NCI-H748 treated with DMSO at 0.1 percent for 48 hours (cell line): ENCODE results near the gene PRR15.
"Not testable (repeated sequence)": the region's sequence is repeated elsewhere in the genome, so short reads cannot be mapped to it uniquely, and the experiment has no call there.

Experiments used
- DNase-seq: peaks from one replicate; lab custom pipeline; 2025; lab: John Stamatoyannopoulos, UW

The PRR15 gene, protein sequence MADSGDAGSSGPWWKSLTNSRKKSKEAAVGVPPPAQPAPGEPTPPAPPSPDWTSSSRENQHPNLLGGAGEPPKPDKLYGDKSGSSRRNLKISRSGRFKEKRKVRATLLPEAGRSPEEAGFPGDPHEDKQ

DNA sequence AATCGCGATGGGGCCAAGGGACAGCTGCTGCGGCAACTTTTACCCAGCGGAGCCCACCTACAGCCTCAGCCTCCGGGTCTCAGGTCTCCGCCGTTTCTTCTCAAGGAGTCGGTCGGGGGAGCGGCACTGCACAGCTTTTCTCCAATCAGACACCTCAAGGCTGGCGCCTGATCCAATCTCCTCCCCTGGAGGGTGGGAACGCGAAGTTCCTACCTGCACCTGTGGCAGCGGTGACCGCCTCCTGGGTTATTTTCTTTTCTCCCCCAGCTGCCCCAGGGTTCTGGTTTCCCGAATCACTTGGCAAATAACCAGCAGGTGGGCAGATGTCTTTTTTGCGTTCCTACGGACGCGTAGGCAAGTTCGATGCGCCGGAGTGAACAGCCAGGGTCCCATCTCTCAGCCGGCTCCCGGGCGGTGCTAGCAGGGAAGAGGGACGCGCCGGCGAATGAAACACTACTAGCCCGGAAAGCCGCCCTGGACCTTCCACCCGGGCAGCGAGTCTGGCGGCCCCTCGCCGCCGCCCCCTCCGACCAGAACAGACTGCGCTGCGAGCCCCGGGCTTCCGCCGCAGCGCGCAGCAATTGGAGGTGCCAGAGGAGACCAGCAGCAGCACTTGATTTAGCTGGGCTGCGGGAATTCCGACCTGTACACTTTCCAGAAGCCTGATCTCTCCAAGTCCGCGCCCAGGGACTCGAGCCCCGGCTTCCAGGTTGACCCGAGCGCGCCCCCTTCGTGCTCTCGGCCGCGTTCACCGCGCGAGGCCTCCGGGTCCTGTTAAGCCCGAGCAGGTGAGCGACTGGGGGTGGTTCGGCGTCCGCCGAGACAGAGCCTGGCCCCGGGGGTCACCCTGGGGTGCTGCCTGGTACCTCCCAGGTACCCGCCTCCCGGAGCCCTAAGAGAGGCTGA lies at the start of gene PRR15:
Gene PRR15 (plus strand): TSS at position 246 of the 906 bp plus-strand sequence. CDS start 2,495 bp downstream, outside the sequence.
- peak; percentile 84 for DNase-seq

DNA sequence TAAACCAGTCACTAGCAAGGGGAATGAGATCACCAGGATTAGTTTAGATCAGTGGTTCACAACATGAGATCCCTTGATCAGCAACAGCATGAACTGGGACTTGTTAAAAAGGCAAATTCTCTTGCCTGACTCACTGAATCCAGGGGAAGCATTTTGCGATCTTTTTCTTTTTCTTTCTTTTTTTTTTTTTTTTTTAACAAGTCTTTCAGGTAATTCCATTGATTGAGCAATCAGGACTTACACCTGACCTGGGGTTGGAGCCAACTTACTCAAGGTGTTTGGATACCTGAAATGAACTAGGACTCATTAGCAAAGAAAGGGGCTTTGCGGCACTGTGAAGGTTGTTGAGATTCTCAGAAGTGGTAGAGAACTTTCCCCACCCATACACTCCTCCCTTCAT lies 47.1 kb upstream of the PRR15 start:
- no peak for DNase-seq

DNA sequence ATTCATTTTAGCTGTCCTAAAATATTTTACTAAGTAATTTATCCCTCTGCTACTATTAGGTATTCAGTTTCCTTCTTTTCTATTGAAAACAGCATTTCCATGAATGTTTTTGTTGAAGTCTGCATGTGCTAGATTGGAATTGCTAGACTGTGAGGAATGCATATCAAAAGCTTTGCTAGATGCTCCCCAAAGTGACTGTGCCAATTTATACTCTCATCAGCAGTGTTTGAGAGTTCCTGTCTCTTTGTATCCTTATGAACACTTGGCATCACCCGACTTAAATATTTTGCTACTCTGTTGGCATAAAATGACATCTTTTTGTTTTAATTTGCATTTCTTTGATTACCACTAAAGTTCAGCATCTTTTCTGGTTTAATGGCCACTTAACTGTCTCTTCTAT lies 45.0 kb upstream of the PRR15 start:
- DNase-seq, result no peak

DNA sequence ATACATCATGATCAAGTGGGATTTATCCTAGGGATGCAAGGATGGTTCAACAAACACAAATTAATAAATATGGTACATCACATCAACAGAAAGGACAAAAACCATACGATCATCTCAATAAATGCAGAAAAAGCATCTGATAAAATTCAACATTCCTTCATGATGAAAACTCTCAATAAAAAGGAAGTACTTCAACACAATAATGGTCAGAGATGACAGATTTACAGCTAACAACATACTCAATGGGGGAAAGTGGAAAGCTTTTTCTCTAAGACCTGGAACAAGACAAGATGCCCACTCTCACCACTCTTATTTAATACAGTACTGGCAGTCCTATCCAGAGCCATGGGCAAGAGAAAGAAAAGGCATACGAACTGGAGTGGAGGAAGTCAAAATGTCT lies 39.9 kb upstream of the PRR15 start:
- no peak for DNase-seq

DNA sequence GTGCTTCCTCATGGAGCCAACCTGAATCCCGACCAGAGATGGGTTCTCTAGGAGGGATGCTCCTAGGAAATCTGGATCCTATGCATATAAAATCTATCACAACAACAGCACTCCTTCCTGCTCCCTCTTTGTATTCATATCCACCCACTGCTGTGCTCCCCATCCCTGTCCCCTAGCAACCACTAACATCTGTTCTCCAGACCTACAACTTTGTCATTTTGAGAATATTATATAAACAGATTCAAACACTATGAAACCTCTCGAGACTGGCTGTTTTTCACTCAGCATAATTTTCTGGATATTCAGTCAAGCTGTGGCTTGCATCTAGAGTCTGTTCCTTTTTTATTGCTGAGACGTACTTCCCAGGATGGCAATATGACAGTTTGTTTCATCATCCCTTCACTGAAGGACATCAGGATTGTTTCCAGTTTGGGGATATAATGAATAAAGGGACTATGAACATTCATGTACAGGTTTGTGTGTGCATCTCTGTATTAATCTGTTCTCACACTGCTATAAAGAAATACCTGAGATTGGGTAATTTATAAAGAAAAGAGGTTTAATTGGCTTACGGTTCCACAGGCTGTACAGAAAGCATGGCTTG lies 36.0 kb upstream of the PRR15 start:
- no peak for DNase-seq

DNA sequence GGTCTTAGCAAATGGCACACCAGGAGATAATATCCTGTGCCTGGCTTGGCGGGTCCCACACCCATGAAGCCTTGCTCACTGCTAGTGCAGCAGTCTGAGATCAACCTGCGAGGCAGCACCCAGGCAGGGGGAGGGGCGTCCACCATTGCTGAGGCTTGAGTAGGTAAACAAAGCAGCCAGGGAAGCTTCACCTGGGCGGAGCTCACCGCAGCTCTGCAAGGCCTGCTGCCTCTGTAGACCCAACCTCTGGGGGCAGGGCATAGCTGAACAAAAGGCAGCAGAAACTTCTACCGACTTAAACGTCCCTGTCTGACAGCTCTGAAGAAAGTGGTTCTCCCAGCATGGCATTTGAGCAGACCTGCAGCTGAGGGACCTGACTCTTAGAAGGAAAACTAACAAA lies 35.1 kb upstream of the PRR15 start:
- DNase-seq, result not testable (repeated sequence)

DNA sequence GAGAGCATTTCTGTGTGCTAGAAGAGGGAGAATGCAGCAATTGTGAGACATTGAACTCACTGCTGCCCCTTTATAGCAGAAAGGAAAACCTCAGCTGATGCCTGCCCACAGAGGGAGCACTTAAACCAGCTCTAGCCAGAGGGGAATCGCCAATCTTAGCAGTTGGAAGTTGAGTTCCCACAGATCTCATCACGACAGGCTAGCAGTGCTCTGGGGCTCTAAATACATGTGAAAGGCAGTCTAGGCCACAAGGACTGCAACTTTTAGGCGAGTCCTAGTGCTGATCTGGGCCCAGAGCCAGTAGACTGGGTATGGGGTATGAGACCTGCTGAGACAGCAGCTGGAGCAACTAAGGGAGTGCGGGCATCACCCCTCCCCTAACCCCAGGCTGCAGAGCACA lies 25.2 kb upstream of the PRR15 start:
- DNase-seq, result no peak

DNA sequence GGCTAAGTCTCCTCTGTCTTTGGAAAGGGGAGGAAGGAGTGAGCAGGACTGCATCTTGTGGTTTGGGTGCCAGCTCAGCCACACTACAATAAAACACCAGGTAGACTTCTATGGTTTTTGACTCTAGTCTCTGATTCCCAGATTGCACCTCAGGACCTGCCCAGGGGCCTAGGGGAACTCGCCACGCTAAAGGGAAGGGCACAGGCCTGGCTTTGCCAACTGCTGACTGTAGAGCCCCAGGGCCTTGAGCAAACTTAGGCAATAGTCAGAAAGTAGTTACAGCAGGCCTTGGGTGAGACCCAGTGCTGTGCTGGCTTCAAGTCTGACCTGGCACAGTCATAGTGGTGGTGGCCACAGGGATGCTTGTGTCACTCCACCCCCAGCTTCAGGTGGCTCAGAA lies 24.2 kb upstream of the PRR15 start:
- DNase-seq, result no peak

DNA sequence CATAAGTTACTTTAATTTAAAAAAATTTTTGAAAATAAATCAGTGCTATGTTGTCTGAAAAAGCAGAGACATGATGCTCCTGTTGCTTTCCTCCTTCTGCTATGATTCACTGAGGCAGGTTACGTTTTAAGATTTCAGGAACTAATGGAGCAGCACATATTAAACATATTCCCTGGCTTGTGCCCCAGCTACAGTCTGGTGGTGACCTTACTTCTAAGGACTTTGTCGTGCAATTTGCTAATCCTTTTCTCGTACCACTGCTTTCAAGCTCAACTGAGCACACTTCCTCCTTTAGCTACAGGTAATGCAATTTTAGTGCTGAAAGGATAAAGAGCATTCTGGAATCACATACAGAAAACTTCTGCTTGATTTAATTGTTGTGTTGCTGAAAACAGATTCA lies 16.2 kb upstream of the PRR15 start:
- DNase-seq, result no peak

DNA sequence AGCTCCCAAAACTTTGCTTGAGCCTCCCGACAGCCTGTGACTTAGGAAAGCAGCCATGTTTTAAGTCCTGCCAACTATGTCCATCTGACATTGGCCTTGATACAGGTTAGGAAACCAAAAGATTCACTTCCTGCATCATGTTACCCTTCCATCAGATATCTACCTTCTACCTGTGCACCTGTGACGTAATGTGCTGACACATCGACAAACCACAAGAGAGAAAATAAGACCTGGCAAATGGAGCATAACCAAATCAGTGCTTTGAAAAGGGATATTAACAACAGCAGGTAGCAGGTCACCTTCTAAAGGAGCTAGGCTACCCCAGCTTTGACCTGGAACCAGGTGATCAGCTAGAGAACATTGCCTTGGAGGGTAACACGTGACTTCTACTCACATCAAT lies 14.8 kb upstream of the PRR15 start:
- no peak for DNase-seq

DNA sequence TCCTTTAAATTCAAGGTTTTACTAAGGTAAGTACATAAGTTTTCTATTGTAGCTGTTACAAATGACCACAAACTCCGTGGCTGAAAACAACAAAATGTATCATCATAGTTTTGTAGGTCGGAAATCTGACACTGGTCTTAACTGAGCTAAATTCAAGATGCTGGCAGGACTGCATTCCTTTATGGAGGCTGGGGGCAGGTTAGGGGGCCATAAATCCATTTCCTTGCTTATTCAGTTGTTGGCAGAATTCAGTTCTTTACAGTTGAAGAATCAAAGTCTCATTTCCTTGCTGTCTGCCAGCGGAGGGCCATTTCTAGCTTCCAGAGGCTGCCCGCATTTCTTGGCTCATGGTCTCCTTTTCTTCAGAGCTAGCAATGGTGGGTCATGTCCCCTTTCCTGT lies 11.2 kb upstream of the PRR15 start:
- no peak for DNase-seq

DNA sequence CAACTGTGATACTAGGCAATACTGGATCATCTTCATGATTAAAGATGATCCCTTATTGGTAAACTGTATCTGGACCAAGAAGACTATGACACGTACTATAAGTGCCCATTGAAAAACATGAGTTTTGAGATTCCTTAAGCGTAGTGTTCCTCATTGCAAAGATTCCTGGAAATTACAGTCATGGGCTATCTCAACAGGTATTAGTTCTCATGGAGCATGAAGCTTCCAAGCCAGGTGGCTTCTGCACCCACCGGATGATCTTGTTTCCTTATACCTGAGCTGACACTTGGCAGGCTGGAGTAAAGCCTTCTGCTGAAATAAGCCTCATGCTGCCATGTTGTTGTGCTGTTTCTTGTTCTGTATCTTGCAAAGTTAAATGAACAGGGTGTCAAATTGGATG lies 8.6 kb upstream of the PRR15 start:
- no peak for DNase-seq

DNA sequence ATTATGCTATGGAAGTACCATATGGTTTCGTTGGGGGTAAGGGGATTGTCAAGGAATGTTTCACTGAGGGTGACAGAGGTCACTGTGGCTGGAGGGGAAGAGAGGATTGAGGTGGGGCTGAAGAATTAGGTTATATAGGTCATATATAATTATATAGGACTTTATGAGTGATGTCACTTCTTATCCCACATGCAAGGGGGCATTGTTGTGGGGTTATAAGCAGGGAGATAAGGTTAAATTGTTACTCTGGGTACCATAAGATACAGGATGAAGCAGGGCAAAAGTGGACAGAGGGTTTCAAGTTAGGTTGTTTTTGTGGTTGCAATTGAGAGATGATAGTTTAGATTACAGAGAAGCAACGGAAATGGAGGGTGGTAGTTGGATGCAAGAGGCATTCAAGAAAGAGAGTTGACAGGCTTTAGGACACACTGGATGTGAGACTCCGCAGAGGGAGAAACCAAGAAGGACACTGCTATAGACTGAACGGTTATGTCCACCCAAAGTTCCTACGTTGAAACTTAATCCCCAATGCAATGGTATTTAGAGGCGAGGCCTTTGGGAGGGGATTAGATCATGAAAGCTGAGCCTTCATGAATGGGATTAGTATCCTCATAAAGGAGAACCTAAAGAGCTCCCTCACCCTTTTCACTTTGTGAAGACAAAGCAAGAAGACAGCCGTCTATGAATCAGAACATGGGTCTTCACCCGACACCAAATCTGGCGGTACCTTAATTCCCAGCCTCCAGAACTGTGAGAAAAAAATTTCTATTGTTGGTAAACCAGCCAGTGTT lies 7.0 kb upstream of the PRR15 start:
- no peak for DNase-seq

DNA sequence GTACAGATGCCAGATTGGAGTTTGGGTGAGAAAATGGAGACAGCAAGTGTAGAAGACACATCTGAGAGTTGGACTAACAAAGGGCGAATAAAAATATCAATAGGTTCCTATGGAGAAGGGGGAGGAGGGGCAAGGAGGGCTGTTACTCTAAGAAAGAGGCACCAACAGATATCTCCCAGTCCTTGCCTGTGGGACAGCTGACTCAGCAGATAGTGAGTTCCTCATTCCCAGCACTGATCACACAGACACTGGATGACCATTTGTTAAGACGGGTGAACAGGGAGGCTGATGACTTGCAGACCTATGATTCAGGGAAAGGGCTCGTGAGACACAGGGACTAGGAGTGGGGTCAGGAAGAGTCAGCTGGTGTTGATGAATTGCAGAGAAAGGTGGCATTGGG lies 5.7 kb upstream of the PRR15 start:
- DNase-seq, result no peak

DNA sequence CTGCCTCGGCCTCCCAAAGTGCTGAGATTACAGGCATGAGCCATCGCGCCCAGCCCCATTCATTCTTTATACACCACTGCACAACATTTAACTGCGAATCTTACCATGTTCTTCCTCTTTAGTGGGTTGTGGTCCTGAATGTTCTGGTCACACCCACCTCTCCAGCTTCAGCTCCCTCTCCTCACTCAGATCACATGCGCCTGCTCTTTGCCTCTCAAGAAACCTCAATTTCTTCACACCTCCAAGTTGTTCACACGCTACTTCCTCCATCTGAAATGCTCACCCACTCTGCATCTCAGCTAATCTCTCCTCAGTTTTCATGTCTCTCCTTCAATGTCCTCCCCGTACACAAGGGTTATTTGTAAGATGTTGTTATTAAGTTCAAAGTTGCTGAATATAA lies 2.4 kb upstream of the PRR15 start:
- DNase-seq, result no peak

DNA sequence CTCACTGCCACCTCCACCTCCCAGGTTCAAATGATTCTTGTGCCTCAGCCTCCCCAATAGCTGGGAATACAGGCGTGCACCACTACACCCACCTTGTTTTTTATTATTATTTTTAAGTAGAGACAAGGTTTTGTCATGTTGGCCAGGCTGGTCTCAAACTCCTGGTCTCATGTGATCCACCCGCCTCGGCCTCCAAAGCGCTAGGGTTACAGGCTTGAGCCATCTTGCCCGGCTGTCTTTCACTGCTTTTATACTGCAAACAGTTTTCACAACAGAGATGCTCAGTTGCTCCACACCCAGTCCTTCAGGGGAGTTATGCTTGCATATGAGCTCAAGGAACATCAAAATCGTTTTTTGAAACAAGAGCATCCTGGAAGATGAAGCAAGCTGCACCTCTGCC lies 1.3 kb upstream of the PRR15 start:
- no peak for DNase-seq

DNA sequence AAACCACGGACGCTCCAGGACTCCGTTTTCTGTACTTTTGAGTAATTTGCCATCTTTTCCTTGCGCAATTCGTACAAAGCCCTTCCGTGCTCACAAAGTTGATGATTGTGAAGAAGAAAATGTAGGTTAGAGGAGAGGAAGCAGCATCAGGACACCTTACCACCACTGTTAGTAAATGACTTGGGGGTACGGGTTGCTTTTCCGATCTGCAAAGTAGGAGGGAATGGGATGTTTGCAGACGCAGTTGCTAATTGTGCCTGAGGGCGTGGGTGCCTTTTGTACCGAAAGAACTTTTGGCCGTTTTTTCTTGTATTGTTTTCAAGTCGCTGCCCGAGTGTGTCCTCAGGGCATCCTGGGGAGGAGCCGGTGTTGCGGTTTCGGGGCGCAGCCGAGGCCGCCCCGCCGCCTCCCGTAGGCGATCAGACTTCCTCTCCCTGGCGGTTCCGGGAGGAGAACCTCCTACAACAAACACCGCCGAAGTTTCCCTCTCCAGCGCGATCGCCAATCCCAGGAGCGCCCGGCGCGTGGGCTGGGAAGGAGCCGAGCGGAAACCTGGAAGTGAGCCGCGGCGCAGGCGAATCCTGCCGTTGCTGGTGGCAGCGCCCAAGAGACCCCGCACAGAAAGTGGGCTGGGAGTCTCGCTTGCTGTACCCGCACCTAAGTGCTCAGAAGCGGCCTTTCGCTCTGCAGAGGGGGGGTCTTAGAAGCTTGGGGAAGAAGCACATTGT lies 1.0 kb downstream of the PRR15 start:
- peak; percentile 61 for DNase-seq

DNA sequence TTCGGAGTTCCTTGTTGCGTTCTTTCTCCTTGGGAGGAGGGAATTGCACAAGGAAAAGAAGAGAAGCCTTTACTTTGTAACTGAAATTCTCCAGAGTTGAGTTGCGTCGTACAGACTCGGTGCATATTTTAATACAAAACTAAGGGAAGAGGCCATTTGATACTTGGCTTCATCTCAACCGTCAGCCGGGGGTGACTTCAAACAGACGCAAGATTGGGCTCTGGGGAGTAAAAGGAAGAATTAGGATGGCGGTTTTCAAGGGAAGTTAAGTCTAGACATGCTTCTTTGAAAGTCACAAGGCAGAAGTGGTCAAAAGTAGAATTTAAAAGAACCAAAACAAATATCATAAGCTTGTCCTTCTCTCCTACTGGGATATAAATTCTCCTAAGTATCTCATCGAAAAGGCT lies 1.6 kb downstream of the PRR15 start:
- DNase-seq, result no peak

DNA sequence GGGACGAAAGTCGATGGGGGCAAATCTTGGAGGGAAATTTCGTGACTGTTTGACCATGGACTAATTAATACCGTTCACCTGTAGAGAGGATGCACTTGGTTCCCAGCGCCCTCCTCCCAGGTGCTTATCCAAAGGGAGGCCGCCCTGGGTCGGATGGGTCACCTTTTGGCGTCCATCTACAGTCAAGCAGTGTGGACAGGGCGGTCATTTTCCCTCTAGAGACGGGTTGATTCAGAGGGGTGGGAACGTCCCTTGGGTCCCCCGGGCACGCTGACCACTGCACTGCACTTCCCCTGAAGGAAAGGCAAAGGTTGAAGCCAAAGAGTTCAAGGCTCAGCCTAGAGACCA lies 2.0 kb downstream of the PRR15 start:
- DNase-seq, result no peak

DNA sequence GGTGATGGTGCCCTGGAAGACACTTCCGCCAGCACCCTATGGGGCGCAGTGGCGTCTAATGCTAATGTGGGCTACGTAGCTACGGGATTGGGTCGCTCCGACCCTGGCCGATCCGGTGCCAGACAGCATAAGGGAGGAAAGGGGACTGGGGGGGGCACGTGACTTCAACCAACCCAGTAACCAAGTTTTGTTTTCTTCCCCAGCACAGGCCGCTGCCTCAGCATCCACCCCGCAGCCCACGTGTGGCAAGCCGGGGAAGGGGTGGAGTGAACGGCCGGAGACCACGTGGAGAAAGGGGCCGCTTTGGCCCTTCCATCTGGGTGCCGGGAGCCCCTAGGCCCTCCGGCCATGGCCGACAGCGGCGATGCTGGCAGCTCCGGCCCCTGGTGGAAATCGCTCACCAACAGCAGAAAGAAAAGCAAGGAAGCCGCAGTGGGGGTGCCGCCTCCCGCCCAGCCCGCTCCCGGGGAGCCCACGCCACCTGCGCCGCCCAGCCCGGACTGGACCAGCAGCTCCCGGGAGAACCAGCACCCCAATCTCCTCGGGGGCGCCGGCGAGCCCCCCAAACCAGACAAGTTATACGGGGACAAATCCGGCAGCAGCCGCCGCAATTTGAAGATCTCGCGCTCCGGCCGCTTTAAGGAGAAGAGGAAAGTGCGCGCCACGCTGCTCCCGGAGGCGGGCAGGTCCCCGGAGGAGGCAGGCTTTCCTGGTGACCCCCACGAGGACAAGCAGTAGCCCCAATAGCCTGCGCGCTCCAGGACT lies 2.5 kb downstream of the PRR15 start:
- DNase-seq, result no peak

DNA sequence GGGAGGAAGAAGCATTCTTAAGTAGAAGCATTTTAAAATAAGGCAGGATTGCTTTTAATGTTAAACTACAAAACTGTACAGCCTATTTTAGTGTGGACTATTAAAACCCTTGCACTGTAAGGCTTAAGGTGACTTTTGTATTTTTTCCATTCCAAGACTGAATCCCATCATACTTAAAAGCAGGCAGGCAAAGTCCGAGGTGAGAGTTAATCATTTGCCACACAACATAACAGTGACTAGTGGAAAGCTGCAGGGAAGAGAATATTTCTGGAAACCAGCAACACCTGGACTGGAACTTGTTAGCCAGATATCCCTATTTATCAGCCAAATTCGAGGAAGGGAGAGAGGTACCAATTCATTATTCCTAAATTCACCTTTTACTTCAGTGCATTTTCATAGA lies 3.5 kb downstream of the PRR15 start:
- no peak for DNase-seq
